Left lung (tissue), 10 donors: ENCODE data around the gene CDC42EP3. TPM values are rescaled to one million over a fixed set of nuclear protein-coding genes. Genes with fewer than 3 reads are reported as not detected.

Experiments used
- ATAC-seq: fragments of 200-7000 bp; cut with Tn5 transposase; one replicate; pipeline ENCODE4 v1.9.1; 2020; ENCODE audit warnings: moderate library complexity
- DNase-seq, 4 donors: peaks; one replicate each; pipeline ENCODE4 v3.0.0-alpha.2; 2013 to 2020
- H3K27ac ChIP-seq, 2 donors: fragments of 200-600 bp; sonication (generic) in 1 of 2; one replicate each; pipeline versions ENCODE4 v1.5.0 to v1.8.0; 2020 to 2021
- H3K27me3 ChIP-seq, 2 donors: fragments of 200-600 bp; sonication (generic) in 1 of 2; one replicate each; pipeline versions ENCODE4 v1.5.0 to v1.8.0; 2020 to 2021
- H3K36me3 ChIP-seq, 2 donors: fragments of 200-600 bp; sonication (generic) in 1 of 2; one replicate each; pipeline versions ENCODE4 v1.5.0 to v1.8.0; 2020 to 2021
- H3K4me1 ChIP-seq, 2 donors: fragments of 200-600 bp; one replicate each; pipeline ENCODE4 v1.8.0; 2021
- H3K4me3 ChIP-seq, 2 donors: fragments of 200-600 bp; sonication (generic) in 1 of 2; one replicate each; pipeline versions ENCODE4 v1.5.0 to v1.8.0; 2020 to 2021; ENCODE audit warnings: mild to moderate bottlenecking in 1 of 2
- H3K9me3 ChIP-seq, 2 donors: fragments of 200-600 bp; sonication (generic) in 1 of 2; one replicate each; pipeline versions ENCODE4 v1.5.0 to v1.8.0; 2020 to 2021
- intact Hi-C, 2 donors: fragments of 100-400 bp; cut with DNase I; formaldehyde crosslinking; loops; one replicate each; pipeline versions ENCODE4 v1.11.2 to v1.14.2; 2022
- polyA plus RNA-seq, 6 donors: library from polyadenylated mRNA; unstranded; fragments of 120-200 nt; gene quantifications; one replicate each; pipeline ENCODE4 v1.2.1, GENCODE V29; 2013; ENCODE audit not compliant: insufficient read length in 6 of 6
- total RNA-seq, 2 donors: library from RNA; stranded (reverse); fragmentation: NEBNext Ultra II Directional; extraction: Animal tissue kit (Norgen Biotek cat#: 25700); gene quantifications; one replicate each; pipeline ENCODE4 v1.2.1, GENCODE V29; 2021
- TF ChIP-seq, protein P1 (sequence below), 2 donors: fragments of 200-600 bp; sonication (generic) in 1 of 2; IDR thresholded peaks; one replicate each; pipeline versions ENCODE4 v1.5.0 to v1.8.0; 2021; ENCODE audit warnings: antibody characterized with exemption in 2 of 2
- donor health status: DM: no; HTN: yes; CAD: no.
- donor health status: DM: no; HTN: no; CAD: no.

Gene CDC42EP3
- total and polyA plus RNA-seq, 8 donors, result 17.3 to 53.8 (median 25.1) TPM

DNA sequence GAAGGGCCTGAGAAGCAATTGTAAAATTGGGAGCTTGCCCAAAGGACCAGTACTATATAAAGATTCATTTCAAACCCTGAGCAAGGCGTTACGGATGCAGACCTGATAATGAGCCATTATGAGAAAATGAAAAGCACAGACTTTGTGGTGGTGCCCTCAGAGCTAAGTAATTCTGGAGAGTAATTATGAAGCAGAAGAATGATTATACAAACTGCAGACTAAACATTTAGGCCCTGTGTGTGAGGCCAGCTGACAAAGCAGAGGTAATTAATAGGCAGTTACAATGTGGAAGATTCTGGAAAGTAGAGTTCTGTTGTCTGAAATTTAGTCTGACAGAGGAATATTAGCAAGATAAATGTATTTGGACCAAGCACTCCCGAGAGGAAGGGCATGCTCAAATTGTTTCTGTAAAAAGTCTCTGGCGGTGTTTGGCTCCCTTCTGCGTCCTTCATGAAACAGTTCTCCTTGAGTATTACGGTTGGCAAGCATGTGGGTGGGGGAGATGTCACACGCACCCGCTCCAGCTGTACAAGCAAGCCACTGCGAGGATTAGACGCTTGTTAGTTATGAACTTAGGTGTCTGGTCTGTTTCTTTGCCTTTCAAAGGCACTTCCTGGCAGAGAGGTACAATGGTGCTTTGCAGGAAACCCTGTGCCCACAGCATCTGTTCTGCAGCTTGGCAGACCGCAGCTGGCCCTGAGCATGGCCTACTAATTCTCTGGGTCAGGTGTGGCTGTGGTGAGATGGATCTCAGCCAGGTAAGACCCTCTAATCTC is 45.5 kb downstream of the CDC42EP3 start:
- no peak overlapping the region for H3K4me3 ChIP-seq
- no peaks in the 10 kb centered on the region for H3K27me3 ChIP-seq
- no peaks in the 10 kb centered on the region for H3K36me3 ChIP-seq
- H3K9me3 ChIP-seq, result no peaks in the 10 kb centered on the region
- intact Hi-C loops, result no loop called here
- H3K4me1 ChIP-seq, result peaks cover 5 to 31% of the 10 kb centered on the region in 2 donors
- no peak for ATAC-seq
- DNase-seq, result peak in 1 of 4 donors; percentile 30
- TF ChIP-seq, protein P1, sequence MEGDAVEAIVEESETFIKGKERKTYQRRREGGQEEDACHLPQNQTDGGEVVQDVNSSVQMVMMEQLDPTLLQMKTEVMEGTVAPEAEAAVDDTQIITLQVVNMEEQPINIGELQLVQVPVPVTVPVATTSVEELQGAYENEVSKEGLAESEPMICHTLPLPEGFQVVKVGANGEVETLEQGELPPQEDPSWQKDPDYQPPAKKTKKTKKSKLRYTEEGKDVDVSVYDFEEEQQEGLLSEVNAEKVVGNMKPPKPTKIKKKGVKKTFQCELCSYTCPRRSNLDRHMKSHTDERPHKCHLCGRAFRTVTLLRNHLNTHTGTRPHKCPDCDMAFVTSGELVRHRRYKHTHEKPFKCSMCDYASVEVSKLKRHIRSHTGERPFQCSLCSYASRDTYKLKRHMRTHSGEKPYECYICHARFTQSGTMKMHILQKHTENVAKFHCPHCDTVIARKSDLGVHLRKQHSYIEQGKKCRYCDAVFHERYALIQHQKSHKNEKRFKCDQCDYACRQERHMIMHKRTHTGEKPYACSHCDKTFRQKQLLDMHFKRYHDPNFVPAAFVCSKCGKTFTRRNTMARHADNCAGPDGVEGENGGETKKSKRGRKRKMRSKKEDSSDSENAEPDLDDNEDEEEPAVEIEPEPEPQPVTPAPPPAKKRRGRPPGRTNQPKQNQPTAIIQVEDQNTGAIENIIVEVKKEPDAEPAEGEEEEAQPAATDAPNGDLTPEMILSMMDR (IDR thresholded peaks at IDR 0.05), result no peak
- H3K27ac ChIP-seq, result peak overlapping the region; percentile 33 to 39

DNA sequence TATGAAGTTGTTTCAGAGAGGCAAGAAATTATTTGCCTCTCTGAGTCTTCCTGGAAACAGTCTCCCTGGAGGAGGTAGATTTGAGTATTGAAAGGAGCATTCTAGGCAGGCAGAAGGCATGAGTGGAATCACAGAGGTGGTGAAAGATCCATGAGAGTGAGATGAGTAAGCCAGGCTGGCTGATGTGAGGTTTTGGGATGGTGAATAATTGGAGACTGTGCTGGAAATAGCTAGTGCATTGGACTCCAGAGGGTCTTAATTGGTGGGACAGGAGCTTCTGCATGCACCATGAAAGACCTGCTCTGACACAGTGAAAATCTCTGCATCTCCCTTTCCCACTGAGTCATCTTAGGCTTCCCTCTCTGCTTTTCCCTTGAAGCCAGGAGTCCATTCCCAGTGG is 46.3 kb downstream of the CDC42EP3 start:
- no peaks in the 10 kb centered on the region for H3K36me3 ChIP-seq
- H3K27me3 ChIP-seq, result no peaks in the 10 kb centered on the region
- no peak overlapping the region for H3K4me3 ChIP-seq
- DNase-seq (no peak), ATAC-seq (peak; percentile 37)
- H3K9me3 ChIP-seq, result no peaks in the 10 kb centered on the region
- H3K27ac ChIP-seq, result peak overlapping the region in 1 of 2 donors; percentile 33
- TF ChIP-seq, protein P1 (IDR thresholded peaks at IDR 0.05), result no peak
- intact Hi-C loops, result no loop called here
- peaks cover 1 to 30% of the 10 kb centered on the region in 2 donors for H3K4me1 ChIP-seq

DNA sequence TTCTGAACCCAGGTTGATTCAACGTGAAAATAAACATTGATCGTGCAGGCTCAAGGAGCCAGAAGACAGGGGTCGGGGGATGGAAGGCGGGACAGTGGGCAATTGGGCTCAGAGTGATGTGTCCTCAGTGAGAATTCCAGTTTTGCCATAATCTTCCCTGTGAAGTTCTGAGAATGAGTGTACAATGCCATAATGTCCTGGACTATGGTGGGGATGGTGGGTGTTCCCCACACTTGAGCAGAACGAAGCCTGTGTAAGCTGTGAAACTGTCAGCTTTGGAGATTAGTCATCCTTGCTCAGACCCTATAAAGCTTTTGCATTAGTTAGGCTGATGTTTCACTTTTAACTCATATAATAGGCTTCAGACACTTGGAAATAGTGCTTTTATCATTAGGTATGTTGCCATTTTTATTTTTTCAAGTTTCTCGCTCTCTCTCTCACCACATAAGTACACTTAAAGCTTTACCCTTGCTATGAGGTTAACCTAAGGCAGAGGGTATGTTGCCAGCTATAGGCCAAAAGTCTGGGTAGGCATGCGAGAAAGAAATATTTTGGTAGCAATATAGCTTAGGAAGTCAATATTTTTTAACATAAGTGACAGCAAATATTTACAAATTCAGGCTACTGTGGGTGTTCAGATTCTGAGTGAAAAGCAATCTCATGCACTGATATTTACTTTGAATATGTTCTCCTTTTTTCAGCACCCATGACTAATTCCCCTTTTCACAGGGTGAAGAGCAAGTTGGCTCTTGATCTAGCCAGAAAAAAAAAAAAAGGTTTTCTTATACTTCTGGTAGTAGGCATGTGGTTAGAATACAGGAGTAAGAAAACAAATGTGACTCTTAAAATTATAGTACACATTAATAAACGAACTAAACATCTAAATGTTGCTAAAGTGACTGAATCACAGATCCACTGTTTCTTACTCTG is 47.2 kb downstream of the CDC42EP3 start:
- H3K9me3 ChIP-seq, result no peaks in the 10 kb centered on the region
- no peak overlapping the region for H3K4me3 ChIP-seq
- no peaks in the 10 kb centered on the region for H3K36me3 ChIP-seq
- peak overlapping the region in 1 of 2 donors; percentile 39 for H3K27ac ChIP-seq
- H3K27me3 ChIP-seq, result no peaks in the 10 kb centered on the region
- intact Hi-C loops, result no loop called here
- TF ChIP-seq, protein P1 (IDR thresholded peaks at IDR 0.05), result no peak
- peaks cover 0 to 30% of the 10 kb centered on the region in 2 donors for H3K4me1 ChIP-seq
- DNase-seq, result no peak
- ATAC-seq, result peak; percentile 54

DNA sequence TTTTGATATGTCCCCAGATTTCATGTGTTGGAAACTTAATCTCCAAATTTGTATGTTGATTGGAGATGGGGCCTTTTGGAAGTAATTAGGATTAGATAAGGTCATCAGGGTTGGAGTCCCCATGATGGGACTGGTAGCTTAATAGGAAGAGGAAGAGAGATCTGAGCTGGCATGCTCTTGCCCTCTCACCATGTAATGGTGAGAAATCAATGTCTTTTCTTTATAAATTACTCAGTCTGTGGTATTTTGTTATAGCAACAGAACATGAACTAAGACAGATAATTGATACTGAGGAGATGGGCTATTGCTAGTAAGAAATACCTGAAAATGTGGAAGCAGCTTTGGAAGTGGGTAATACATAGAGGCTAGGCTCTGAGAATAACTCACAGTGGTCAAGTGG is 48.0 kb downstream of the CDC42EP3 start:
- no peaks in the 10 kb centered on the region for H3K27me3 ChIP-seq
- ATAC-seq (no peak), DNase-seq (no peak)
- intact Hi-C loops, result no loop called here
- TF ChIP-seq, protein P1 (IDR thresholded peaks at IDR 0.05), result no peak
- no peaks in the 10 kb centered on the region for H3K36me3 ChIP-seq
- no peak overlapping the region for H3K4me3 ChIP-seq
- H3K27ac ChIP-seq, result peak overlapping the region in 1 of 2 donors; percentile 39
- peaks cover 0 to 30% of the 10 kb centered on the region in 2 donors for H3K4me1 ChIP-seq
- H3K9me3 ChIP-seq, result no peaks in the 10 kb centered on the region
